Activated T-cell treated with anti-CD3 and anti-CD28 coated beads, Interleukin-2, amount 50 U/mL, for 4 hours (primary cell): ENCODE data around the gene RTP2. TPM values are rescaled to one million over a fixed set of nuclear protein-coding genes. Genes with fewer than 3 reads are reported as not detected.
A peak's percentile ranks its signal among the peaks of the same experiment; 100 is the strongest.

ENCODE experiments used
- ATAC-seq, 2 donors: fragments of 200-7000 bp; cut with Tn5 transposase; one replicate each; pipeline ENCODE4 v1.10.0; 2021
- DNase-seq: peaks from one replicate; pipeline ENCODE4 v3.0.0-alpha.2; 2020
- H3K27me3 Mint-ChIP-seq: one replicate; pipeline ENCODE4 v1.8.0; 2021; ENCODE audit warnings: low read depth, mixed read lengths
- H3K36me3 Mint-ChIP-seq: one replicate; pipeline ENCODE4 v1.8.0; 2022; ENCODE audit warnings: mixed read lengths; ENCODE audit not compliant: insufficient read depth
- H3K4me1 Mint-ChIP-seq: one replicate; pipeline ENCODE4 v1.8.0; 2021; ENCODE audit warnings: low read depth, mixed read lengths
- H3K4me3 Mint-ChIP-seq: one replicate; pipeline ENCODE4 v1.8.0; 2021; ENCODE audit warnings: mild to moderate bottlenecking, moderate library complexity, mixed read lengths
- H3K9me3 Mint-ChIP-seq: one replicate; pipeline ENCODE4 v1.8.0; 2021; ENCODE audit warnings: mixed read lengths
- total RNA-seq, 3 donors: library from RNA; stranded (reverse); gene quantifications; one replicate each; pipeline ENCODE4 v1.2.1, GENCODE V29; 2021

RTP2 gene, protein sequence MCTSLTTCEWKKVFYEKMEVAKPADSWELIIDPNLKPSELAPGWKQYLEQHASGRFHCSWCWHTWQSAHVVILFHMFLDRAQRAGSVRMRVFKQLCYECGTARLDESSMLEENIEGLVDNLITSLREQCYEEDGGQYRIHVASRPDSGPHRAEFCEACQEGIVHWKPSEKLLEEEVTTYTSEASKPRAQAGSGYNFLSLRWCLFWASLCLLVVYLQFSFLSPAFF
- total RNA-seq = not detected

DNA sequence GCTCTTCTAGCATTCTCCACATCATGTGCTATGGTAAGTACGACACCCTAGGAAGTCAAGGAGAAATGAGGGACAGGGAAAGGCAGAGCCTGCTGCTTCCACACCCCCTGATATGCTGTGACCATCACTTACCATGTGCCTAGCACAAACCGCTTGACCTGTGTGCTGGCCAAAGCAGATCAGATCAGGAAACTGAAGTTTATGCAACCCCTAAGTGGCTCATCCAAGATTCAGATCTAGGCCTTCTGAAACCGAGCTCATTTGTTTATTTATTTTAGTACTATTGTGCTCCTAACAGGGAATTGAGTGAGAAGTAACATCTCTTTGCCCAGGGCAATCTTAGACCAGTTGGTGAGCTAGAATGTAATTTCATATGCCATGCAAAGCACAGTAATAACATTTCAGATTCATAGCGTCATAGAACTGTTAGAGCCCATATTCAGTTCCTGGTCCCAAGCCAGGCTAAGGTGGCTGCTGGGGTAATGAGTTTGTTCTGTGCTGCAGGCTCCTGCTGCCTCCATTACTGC, at the start of gene RTP2:
RTP2 (minus strand) TSS at position 51 of the 527 bp plus-strand sequence. CDS start 429 bp downstream, outside the sequence.
- ATAC-seq (no peak), DNase-seq (no peak)
- Mint-ChIP-seq H3K9me3 (no peaks in the 10 kb centered on the region), H3K4me3 (no peak within 1 kb of the TSS), H3K36me3 (no peaks in the 10 kb centered on the region), H3K4me1 (no peaks in the 10 kb centered on the region), H3K27me3 (no peaks in the 10 kb centered on the region)

DNA sequence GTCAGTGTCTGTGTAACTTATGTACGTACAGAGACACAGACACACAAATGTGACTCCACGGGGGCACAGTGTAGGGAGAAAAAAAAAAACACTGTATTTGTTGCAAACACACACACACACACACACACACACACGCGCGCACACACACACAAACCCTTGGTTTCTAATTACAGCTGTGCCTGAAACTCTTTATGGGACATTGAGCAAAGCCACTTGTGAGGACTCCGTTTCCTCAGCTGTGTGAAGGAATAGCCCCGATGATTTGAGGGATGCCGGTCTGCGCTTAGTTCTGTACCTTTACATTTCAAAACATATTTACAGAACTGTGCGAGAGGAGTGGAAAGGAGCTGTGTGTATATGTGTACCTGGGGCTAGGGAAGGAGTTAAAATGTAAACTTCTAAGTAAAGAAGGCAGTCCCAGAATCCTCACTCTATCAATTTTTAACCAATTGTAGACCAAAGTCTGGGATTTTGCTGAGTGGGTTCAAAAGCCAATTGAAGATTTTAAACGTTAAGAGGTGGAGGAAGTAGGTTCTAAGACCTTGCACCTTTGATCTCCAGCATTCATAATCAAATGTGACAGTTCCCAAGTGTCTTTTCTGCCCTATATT, 48.3 kb upstream of the RTP2 start:
- Mint-ChIP-seq H3K9me3 (no peaks in the 10 kb centered on the region), H3K36me3 (no peaks in the 10 kb centered on the region), H3K4me1 (peaks cover 57% of the 10 kb centered on the region), H3K27me3 (no peaks in the 10 kb centered on the region), H3K4me3 (no peak overlapping the region)
- no peak for DNase-seq
- no peak for ATAC-seq

DNA sequence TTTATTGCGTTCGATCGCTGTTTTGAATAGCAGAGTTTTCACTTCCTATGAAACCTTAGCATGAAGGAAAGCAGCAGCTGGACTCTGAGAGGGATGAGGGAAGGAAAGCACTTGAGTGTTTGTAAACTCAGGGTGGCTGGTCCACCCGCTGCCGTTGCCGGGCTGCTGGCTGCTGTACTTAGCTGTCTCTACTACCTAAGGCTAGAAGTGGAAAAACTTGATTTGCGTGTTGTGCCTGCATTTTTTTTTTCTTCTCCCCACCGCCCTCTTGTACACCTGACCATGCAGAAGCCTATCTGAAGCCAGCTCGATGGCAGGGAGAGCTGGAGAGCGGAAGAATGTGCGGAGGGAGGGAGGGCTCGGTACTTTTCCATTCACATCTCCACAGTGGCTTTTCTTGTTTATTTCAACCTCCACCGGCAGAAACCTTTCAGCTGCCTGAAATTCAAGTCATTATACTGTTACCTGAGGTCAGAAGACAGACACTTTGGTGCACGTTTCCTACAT, 47.7 kb upstream of the RTP2 start:
- H3K36me3 Mint-ChIP-seq = no peaks in the 10 kb centered on the region
- H3K4me3 Mint-ChIP-seq = peak overlapping the region; percentile 31
- no peaks in the 10 kb centered on the region for H3K27me3 Mint-ChIP-seq
- no peaks in the 10 kb centered on the region for H3K9me3 Mint-ChIP-seq
- peaks cover 58% of the 10 kb centered on the region for H3K4me1 Mint-ChIP-seq
- DNase-seq (no peak), ATAC-seq (no peak)

DNA sequence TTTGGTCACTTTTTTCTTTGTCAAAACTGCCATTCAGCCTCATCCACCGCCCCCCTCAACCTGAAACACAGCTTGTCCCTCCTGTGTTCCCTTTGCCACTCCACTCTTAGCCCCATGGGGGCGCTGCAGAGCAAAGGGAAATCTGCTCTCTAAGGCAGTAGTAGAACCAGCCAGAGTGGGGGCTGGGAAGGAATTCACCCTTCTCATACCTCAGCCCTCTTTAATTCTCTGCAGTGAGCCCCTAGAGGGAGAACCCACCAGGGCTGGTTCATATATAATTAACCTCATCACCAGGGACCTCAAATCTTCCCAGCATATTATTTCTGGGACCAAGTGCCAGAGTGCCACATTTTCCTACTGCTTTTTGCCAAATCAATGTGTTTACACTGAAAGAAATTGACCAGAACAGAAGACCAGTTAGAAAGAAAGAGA, 45.7 kb upstream of the RTP2 start:
- H3K4me1 Mint-ChIP-seq = peaks cover 58% of the 10 kb centered on the region
- peak overlapping the region; percentile 46 for H3K4me3 Mint-ChIP-seq
- ATAC-seq (peak; percentile 32 to 34), DNase-seq (peak; percentile 92)
- no peaks in the 10 kb centered on the region for H3K36me3 Mint-ChIP-seq
- H3K9me3 Mint-ChIP-seq = no peaks in the 10 kb centered on the region
- no peaks in the 10 kb centered on the region for H3K27me3 Mint-ChIP-seq

DNA sequence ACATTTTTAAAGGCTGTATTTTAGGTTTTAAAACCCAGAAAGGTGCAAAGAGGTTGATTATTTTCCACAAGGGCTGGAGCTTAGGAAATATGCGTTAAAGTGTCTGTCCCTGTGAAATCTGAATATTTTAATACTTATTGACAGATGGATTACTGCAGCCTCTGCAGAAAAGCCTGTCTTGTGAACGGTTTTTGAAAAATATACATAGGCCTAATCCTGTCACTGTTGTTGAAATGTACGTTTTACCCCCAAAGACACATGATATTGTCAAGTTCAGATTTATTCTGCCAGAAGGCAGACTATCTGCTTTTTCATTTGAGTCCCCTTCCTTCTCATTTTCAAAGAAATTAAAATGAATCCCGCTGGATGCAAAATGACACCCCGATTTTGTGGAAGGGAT, 45.1 kb upstream of the RTP2 start:
- no peak for ATAC-seq
- no peak for DNase-seq
- Mint-ChIP-seq H3K4me3 (peak overlapping the region; percentile 91), H3K36me3 (no peaks in the 10 kb centered on the region), H3K4me1 (peaks cover 61% of the 10 kb centered on the region), H3K9me3 (no peaks in the 10 kb centered on the region), H3K27me3 (no peaks in the 10 kb centered on the region)

DNA sequence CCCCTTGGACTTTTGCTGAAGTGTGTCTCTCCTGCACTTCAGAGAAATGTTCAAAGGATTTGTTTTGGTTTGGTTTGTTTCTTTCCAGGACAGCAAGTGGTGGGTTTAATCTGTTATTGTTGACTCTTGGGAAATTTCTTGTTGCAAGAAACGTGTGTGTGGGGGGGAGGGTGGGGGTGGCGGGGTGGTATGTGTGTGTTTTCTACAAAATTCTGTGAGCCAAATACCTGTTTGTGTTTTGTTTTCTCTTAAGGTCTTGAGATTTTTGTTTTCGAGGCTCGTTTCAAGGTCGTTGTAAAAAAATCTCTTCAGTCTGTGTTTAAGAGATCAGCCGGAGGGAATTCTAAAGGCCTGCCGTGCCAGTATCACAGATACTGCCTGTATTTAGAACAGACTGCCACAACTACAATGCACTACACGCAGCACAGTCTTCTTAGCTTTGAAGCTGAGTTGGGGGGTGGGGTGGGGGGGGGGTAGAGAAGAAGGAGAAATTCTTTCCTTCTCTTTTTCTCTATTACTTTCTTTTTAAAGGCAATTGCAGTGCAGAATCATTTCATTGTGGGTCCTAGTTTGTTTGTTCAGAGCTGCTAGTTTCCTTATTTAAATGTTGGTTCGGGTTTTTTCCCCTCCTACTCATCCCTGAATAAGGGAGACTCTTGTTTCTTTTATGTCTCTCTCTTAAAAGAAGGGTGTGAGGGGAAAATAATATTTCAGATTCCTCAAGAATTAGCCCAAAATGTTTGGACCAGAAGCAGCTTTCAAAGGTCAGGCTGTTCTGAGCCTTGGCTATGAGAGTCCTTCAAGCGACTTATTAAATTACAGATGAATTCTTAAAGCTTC, 44.3 kb upstream of the RTP2 start:
- Mint-ChIP-seq H3K27me3 (no peaks in the 10 kb centered on the region), H3K4me1 (peaks cover 69% of the 10 kb centered on the region), H3K9me3 (no peaks in the 10 kb centered on the region), H3K36me3 (no peaks in the 10 kb centered on the region), H3K4me3 (peak overlapping the region; percentile 91)
- ATAC-seq (peak; percentile 16 to 21), DNase-seq (no peak)

DNA sequence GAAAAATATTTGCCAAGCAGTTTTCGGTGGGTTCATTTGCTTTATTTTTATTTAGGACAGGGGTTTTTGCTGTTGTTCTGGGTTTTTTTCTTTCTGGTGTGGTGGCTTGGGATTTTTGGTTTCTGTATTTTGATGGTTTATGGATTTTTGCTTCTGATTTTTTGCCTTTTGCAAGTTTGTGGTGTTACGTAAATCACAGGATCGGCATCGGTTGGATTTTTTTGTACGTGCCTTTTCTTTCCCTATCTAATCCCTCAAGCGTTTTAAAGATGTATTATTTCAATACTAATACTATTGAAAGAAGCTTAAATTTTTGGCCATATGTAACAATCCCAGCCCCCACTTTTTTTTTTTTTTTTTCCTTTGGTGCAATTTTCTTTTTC, 43.7 kb upstream of the RTP2 start:
- H3K36me3 Mint-ChIP-seq = no peaks in the 10 kb centered on the region
- H3K9me3 Mint-ChIP-seq = no peaks in the 10 kb centered on the region
- H3K27me3 Mint-ChIP-seq = no peaks in the 10 kb centered on the region
- DNase-seq = no peak
- ATAC-seq = no peak
- H3K4me3 Mint-ChIP-seq = peak overlapping the region; percentile 91
- H3K4me1 Mint-ChIP-seq = peaks cover 68% of the 10 kb centered on the region

DNA sequence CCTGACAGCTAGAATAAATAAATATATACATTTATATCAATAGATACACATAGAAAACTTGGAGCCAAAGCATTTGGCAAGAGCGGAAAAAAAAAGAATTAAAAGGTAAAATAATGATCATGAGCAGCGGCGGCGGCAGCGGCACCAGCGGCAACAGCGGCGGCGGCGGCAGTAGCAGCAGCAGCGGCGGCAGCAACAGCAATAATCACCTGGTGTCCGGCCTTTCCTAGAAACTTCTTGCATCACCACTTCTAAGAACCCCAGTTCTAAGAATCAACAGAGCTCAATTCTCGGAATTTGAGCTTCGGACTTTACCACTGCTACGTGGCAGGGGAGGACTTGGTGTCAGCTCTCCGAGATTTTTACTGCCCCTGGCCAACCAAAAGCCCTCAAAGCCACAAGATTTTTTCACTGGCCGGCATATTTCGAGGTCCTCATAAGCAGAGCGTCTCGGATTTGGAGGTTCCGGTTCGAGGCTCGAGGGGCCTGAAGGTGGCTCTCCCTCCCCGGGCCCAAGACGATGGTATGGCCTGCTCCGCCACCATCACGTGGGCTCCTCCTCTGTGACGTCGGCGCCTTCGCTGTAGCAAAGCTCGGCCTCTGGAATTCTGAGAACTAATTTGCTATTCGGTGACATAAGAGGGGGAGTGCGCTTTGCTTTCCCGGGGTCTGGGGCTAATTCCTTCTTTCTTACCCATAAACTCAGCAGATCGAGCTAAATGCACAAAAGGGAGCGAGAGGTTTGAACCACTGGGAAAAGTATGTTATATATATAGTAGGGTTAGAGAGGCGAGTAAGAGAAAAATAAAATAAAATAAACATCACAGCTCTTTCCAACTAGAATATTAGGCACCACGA, 43.1 kb upstream of the RTP2 start, which contains the start of gene BCL6:
BCL6 (minus strand) TSS at position 268 of the 858 bp plus-strand sequence. CDS start 11,775 bp downstream, outside the sequence.
- peaks cover 68% of the 10 kb centered on the region for H3K4me1 Mint-ChIP-seq
- H3K27me3 Mint-ChIP-seq = no peaks in the 10 kb centered on the region
- peak; percentile 40 to 45 for ATAC-seq

DNA sequence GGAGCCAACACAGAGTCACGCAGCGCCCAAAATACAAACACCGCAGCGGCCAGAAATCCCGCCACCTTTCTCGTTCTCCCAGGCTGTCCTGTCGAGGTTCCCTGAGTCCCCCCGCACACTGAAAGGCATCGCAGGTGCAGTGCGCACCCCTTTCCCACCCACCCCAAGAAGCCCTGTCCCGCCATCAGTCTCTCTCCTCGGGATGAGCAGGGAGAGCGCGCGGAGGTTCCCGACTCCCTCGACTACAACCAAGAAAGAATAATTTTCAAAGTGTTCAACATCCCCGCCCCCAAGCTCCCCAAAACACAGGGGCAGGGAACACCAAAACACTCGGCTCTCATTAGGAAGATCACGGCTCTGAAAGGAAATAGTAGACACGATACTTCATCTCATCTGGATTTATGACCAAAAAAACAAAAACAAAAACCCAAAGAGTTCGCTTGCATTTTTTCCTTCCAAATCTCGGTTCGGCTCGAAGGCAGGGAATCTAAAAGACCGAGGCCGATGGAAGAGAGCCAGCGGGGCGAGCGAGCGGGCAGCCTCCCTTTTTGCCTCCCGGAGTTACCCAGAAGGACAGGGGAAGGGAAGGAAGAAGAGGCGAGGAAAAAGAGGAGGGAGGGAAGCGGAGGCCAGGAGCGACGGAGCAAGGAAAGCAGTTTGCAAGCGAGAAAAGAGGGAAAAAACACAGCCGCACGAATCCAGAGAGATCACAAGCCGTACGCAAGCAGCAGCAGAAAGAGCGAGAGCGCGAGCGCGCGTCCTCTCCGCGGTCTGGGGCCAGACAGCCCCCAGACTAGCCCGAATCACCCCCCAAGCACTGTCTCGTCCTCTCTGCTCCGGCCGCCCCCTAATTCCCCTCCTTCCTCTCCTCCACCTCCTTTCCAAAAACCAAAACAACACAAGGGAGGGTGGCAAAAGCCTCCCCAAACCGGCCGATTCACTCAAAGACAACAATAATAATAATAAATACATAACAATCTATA, 42.1 kb upstream of the RTP2 start:
- peak overlapping the region; percentile 91 for H3K4me3 Mint-ChIP-seq
- no peaks in the 10 kb centered on the region for H3K36me3 Mint-ChIP-seq
- H3K4me1 Mint-ChIP-seq = peaks cover 68% of the 10 kb centered on the region
- H3K27me3 Mint-ChIP-seq = no peaks in the 10 kb centered on the region
- no peaks in the 10 kb centered on the region for H3K9me3 Mint-ChIP-seq
- ATAC-seq (no peak), DNase-seq (peak; percentile 51)

More for the DNA sequence above, 43.1 kb upstream of the RTP2 start, which contains the start of gene BCL6:
- Mint-ChIP-seq H3K4me3 (peak within 1 kb of the TSS; percentile 91), H3K9me3 (no peaks in the 10 kb centered on the region), H3K36me3 (no peaks in the 10 kb centered on the region)
- peak; percentile 85 for DNase-seq

DNA sequence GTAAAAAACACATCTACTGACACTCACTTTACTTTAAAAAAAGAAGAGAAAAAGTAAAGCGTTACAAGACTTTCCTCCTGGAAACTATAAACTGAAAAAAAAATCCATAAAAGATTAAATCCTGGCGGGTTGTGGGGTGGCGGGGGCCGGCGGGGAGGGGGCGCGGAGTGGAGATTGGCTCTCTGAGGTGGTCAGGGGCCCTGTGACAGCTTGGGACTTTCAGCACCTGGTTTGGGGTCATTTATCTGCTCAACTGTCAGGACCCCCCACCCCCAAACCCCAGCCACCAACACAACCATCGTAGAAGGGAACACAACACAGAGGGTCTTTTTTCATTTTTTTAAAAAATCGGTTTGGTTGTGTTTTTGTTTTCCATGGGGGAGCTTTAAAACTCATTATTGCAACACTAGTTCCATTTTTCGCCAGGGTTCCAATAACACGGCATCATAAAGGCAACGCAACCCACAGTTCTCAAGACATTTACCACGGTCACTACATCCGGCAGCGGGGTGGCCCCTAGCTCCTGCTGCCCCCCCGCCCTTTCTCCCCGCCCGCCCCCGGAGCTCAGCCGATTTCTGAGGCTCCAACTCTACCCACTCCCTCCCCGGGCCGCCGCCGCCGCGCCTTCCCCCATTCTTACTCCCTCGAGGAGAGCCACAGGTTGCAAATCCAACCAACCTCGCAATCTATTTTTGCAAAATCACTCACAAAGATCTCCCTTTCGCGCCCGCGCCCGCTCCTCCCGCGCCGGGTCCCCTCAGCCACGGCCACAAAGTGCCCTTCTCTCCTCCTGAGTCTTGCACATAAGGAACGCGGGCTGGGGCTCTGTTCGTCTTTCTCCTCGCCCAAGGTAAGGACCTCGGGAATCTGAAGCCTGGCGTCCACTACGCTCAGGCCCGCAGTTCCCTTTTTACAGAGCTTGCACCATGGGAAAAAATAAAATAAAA, 41.1 kb upstream of the RTP2 start:
- Mint-ChIP-seq H3K9me3 (no peaks in the 10 kb centered on the region), H3K4me3 (peak overlapping the region; percentile 91), H3K4me1 (peaks cover 65% of the 10 kb centered on the region), H3K27me3 (no peaks in the 10 kb centered on the region), H3K36me3 (no peaks in the 10 kb centered on the region)
- DNase-seq = peak; percentile 53
- no peak for ATAC-seq

DNA sequence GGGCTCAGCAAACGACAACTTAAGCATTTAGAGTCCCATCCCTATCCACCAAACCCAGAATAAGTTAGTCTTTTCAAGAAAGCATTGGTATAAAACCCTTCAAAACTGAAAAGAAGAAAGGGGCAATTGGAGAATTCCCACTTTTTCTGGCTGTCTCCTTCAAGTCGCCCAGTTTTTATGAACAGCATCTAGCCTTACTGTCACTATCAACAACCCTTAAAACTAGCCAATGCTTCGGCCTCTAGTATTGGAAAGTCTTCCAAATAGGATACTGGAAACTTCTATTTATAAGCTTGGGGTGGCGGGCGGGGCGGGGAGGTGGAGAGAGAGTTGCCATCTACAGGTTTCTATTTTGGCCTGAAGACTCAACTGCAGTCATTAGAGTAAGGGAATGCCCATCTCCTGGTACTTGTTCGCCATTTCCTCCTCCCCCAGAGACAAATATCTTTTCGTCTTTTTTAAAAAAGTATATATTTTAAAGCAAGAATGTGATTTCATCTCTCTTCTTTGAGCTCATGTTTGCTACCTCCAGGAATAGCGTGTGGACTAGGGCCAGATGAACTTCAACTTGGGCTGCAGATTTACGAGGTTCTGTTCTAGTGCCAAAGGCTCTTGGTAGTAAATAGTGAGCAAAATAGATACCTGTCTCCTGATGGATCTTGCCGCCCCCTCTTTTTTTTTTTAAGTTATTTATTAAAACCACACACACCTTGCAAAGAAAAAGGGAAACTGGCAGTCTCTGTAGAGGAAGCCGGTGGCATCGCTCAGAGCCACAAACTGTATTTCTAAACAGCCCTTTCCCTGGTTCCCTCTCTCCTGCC, 40.2 kb upstream of the RTP2 start:
- peaks cover 56% of the 10 kb centered on the region for H3K4me1 Mint-ChIP-seq
- DNase-seq (no peak), ATAC-seq (no peak)
- peak overlapping the region; percentile 91 for H3K4me3 Mint-ChIP-seq
- H3K27me3 Mint-ChIP-seq = no peaks in the 10 kb centered on the region
- H3K36me3 Mint-ChIP-seq = no peaks in the 10 kb centered on the region
- H3K9me3 Mint-ChIP-seq = no peaks in the 10 kb centered on the region
